SK-N-MC (cell line): ENCODE measurements around the gene SCGB1C1.

Source experiments
- EZH2 ChIP-seq: fragments of 200-600 bp; sonication (generic); IDR thresholded peaks from one replicate; pipeline ENCODE4 v1.6.1; 2017; ENCODE audit warnings: antibody characterized with exemption
- POLR2AphosphoS5 ChIP-seq: IDR thresholded peaks from 2 replicates; pipeline ENCODE4 v1.6.1; 2012; ENCODE audit warnings: mild to moderate bottlenecking, low read depth, low read length, borderline replicate concordance

DNA sequence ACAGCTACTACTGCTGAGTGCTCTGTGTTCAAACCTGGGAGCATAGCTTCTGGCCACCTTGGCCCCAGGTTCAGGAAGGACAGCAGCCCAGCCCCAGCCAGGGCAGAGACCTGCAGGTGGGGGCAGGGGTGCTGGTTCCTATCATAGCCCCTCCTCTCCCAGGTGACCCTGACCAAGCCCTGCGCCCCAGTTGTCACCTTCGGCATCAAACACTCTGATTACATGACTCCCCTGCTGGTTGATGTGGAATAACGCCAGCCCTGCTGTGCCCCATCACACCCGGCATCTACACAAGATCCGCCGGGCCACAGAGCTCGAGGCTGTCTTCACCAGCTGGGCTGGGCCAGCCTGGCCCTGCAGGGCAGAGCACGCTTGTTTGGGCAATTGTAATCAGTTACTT, 6.9 kb downstream of the SCGB1C1 start:
- TF ChIP-seq EZH2 (no peak), POLR2AphosphoS5 (no peak)
